Activated CD4-positive, alpha-beta T cell treated with anti-CD3 and anti-CD28 coated beads, Interleukin-2, Interleukin-6, amounts not matched to agents 100 ng/mL and 50 ng/mL, durations not matched to agents 16 hours and 8 hours (primary cell): ENCODE data around the gene KIF18B.

ENCODE experiments used
- DNase-seq: peaks from one replicate; pipeline ENCODE4 v3.0.0-alpha.2; 2020

The KIF18B gene

DNA sequence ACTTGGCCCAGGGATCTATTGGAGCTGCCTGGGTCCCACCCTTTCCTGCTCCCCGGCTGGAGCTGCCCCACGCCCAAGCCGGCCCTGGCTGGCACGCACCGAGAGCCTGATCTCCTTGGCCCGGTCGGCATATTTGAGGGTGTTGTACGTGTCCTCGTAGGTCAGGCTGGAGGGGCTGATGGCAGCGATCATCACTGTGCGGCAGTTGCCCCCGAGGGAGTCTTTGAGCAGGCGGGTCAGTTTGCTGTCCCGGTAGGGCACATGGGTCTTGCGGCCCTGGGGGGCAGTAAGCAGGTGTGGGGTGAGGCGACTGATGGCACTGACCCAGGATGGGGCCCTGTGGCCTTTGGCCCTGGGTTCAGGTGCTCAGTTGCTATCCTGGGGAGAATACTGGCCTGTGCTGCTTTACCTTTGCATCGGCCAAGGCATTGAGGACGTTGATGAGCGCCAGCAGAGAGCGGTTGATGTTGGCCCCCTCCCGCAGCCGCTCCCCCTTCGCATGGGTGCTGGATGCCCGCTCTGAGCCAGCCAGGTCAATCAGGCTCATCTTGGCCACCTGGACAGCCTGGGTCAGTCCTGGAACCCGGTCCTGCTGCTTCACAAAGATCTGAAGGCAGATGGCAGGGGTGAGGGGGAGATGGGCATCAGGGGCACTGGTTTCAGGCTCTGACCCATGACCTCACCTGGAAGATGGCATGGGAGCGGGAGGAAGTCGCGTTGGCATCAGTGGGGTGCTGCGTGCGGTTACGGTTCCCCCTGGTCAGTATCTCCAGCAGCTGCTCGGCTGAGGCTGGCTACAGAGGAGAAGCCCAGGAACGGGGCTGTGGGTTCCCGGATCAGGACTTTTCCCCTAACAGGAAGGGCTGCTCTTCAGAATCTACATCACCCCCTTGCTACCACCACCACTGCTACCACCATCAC is 13.5 kb downstream of the KIF18B start:
- DNase-seq: no peak

DNA sequence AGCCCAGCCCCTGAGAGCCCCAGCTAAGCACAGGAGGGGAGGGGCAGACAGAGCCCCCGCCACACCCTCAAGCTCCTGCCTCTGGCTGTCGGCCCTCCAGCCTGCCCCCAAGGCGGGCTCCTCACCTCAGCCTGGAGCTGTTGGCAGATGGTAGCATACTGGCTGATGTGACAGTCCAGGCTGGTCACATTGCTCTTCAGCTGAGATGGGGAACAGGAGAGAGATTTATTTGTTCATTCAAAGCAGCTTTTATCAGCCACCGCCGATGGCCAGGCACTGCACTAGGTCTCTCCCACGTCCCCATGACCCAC is 14.8 kb downstream of the KIF18B start:
- DNase-seq: no peak

- no peak for DNase-seq
Observed at GRCh38 chr17:44932096-44932786, 15.3 kb downstream of the KIF18B start.

DNA sequence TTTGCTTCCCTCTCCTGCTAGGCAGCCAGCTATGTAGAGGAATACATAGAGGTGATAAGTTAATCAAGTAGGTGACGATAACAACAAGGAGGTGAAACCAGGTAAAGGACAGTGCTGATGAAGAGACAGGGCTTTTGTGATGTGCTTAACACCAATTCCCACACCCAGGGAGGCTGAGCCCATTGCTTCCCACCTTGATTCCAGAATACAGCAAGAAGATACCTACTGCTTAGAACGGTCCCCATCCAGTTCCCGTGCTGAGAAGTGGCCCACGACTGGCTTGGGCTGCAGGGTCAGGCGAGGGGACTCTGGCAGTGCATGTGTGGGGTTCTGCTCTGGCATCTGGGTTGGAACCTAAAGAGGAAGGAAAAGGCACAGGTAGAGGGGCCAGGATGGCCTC is 16.2 kb downstream of the KIF18B start:
- no peak for DNase-seq

DNA sequence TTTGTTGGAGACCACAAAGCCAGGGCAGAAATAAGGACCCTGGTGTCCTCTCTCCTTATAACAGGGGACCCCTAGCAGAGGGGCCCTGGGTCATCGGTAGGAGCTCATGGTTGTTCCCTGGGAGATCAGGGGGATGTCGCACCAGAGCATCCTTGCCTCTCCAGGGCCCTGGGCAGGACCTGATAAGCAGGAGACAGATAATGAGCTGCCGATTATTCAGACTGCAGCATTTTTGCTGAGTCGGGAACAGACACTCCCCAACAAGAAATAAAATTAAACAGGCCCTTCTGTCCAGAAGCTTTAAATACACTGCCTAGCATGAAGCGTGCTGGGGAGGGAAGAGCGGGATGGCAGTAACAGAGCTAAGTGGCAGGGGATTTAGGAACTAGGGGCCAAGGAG is 16.9 kb downstream of the KIF18B start:
- no peak for DNase-seq

DNA sequence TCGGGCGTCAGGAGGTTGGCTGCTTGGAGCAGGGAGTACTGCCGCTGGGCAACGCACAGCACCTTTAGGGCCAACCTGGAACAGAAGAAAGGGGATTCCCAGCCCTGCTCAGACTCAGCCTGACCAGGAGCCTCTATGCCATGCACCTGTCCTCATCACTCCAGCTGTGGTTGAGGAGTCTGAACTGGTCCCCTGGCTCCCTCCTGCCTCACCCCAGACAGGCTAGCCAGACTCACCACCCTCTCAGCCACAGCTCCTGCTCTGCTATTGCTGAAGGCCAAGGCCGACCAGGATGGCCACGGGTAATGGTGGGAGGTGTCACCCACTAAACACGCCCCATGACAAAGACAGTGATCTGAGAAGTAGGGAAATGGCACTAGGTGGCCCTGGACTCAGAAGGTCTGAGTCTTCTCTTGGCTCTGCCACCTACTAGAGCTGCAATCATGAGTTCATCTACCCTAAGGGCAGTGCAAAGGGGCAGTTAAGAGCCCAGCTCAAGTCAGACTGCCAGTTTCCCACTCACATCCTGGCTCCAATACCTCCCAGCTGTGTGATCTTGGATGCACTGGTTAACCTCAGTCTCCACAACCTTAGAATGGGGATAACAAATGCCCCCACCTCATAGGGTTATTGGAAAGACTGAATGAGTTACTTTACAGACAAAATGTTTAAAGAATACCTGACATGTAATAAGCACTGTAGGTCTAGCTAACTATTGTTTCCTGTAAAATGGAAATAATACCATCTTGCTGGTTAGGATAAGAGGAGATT is 18.4 kb downstream of the KIF18B start:
- no peak for DNase-seq

GRCh38 chr17:44928136-44928535 is 19.4 kb downstream of the KIF18B start:
- no peak for DNase-seq

DNA sequence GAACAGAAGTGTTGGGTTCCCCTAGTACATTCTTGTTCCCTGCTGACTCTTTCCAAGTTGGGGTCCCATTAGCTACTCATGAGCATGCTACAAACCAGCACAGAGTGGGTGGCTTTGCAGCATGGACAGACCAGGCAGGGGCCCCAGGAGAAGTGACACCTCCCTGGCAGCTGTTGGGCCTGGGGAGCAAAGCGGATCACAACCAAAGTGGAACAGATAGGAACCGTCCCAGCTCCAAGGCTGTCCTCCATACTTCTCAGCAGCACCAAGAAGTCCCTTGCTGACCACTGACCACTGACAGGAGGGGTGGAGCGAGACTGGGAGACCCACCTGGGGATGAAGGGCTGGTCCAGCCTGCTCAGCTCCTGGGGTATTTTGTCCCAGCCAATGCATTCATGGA is 19.9 kb downstream of the KIF18B start:
- no peak for DNase-seq

GRCh38 chr17:44926821-44927525 is 20.6 kb downstream of the KIF18B start:
- DNase-seq: no peak

DNA sequence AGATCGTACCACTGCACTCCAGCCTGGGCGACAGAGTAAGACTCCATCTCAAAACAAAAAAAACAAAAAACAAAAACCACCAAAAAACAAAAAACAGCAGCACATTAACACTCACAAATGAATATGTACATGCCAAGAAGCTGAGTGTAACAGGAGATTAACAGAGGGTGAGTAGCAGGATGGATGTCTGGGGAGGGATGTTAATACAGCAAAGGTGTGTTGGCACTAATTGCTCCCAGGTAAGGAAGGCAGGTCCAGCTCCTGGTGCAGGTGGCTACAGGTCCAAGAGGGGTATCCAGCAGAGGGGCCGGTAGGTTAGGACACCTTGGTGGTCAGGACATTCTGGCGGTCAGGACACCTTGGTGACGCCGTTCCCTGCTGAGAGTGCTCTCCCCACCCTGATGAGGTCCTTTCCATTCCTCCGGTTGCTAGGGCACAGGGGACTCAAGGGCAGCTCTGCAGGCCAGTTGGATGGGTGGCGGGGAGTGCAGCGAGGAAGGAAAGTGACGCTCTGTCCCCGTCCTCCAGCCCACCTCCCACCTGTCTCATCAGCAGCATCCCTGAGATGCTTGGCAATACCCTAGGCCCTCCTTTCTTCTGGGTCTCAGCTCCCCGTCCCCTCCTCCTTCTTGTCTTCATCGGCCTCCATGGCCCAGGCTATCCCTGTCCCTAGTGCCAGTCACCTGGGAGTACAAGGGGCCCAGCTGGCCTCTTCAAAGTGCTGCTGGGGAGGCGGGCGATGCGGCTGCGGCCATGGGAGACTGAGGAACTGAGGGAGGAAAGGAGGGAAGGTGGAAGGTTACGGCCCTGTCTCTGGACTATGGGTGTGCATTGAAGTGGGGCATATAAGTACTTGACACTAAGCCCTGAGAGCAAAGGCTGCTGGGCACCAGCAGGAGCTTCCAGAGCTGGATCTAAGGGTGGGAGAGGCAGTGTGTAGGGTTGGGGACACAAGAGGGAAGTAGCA is 21.6 kb downstream of the KIF18B start:
- no peak for DNase-seq

GRCh38 chr17:44924107-44924544 is 23.4 kb downstream of the KIF18B start:
- no peak for DNase-seq

GRCh38 chr17:44922746-44923470 is 24.7 kb downstream of the KIF18B start:
- no peak for DNase-seq

- DNase-seq: no peak
Observed at GRCh38 chr17:44922136-44922535, 25.4 kb downstream of the KIF18B start.

GRCh38 chr17:44921122-44921882 is 26.3 kb downstream of the KIF18B start:
- DNase-seq: no peak

DNA sequence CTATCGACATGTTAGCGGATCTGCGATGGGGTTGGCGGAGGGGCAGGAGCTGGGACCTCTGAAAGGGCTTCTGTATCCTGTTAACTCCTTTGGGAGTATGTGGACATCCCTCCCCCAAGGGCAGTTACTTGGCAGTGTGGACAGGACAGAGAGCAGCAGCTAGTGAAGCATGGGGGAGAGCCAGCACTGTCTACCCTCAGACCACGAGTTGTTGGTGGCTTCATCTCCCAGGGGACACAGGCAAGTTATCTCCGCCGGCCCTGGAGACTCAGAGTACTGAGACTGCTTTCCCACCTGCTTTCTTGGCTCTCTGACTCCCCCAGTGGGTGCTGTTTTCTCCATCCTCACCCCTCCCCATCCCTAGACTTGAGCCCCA is 27.0 kb downstream of the KIF18B start:
- DNase-seq: no peak

GRCh38 chr17:44919885-44920564 is 27.5 kb downstream of the KIF18B start:
- peak; percentile 67 for DNase-seq

GRCh38 chr17:44919411-44919810 is 28.2 kb downstream of the KIF18B start:
- DNase-seq: no peak

DNA sequence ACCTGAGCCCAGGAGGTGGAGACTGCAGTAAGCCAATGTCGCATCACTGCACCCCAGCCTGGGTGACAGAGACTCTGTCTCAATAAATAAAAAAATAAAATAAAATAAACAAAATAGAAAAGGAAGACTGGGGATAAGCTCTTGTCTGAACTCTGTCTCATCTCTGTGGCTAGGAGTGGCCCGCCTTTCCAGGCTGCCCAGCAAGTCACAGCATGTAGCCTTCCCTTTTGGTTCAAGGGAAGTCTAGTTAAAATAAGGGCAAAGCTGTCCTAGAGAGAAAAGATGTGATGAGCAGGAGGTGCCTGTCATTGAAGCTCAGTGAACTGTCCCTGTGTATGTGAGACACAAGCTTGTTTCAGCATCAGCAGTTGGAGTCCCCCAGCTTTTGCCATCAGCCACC is 29.6 kb downstream of the KIF18B start:
- DNase-seq: no peak

- DNase-seq: no peak
Observed at GRCh38 chr17:44917456-44917855, 30.1 kb downstream of the KIF18B start.

- no peak for DNase-seq
Observed at GRCh38 chr17:44916781-44917241, 30.8 kb downstream of the KIF18B start.
